OCI-LY1 (cell line): ENCODE measurements around the gene SH3BGRL2.

Experiments used
- EZH2 ChIP-seq: fragments of 200-600 bp; sonication (generic), shearing (Covaris generic); IDR thresholded peaks from 2 replicates; pipeline ENCODE4 v1.8.0; 2017; ENCODE audit warnings: borderline replicate concordance, mixed run types, mild to moderate bottlenecking, antibody characterized with exemption, low read length, moderate library complexity, mixed read lengths
- TF ChIP-seq, protein P1 (sequence below): fragments of 200-600 bp; sonication (generic), shearing (Covaris generic); IDR thresholded peaks from 2 replicates; pipeline ENCODE4 v1.5.1; 2017; ENCODE audit warnings: mild to moderate bottlenecking, antibody characterized with exemption, low read length, moderate library complexity, mixed read lengths

DNA sequence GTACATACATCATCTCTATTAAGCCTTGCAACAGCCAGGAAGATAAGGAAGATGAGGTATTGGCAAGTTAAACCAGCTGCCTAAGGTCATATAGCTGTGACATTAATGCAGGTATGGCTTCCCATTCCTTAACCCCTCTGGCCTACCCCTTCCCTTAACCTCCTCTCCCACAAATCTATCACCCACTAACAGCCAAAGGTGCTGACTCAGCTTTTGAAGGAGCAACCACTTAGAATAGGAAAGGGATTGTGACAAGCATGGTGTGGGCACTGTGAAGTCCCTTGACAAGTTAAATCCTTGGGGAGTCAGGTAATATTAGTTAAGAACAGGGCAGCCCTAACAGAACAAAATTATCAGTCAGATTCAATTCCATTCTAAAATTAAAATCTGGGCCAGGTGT lies 5.4 kb upstream of the SH3BGRL2 start:
- TF ChIP-seq, protein P1, sequence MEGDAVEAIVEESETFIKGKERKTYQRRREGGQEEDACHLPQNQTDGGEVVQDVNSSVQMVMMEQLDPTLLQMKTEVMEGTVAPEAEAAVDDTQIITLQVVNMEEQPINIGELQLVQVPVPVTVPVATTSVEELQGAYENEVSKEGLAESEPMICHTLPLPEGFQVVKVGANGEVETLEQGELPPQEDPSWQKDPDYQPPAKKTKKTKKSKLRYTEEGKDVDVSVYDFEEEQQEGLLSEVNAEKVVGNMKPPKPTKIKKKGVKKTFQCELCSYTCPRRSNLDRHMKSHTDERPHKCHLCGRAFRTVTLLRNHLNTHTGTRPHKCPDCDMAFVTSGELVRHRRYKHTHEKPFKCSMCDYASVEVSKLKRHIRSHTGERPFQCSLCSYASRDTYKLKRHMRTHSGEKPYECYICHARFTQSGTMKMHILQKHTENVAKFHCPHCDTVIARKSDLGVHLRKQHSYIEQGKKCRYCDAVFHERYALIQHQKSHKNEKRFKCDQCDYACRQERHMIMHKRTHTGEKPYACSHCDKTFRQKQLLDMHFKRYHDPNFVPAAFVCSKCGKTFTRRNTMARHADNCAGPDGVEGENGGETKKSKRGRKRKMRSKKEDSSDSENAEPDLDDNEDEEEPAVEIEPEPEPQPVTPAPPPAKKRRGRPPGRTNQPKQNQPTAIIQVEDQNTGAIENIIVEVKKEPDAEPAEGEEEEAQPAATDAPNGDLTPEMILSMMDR, result no peak
- no peak for TF ChIP-seq EZH2
